Measurements from ENCODE around the gene OR4C6.

OR4C6 gene

DNA sequence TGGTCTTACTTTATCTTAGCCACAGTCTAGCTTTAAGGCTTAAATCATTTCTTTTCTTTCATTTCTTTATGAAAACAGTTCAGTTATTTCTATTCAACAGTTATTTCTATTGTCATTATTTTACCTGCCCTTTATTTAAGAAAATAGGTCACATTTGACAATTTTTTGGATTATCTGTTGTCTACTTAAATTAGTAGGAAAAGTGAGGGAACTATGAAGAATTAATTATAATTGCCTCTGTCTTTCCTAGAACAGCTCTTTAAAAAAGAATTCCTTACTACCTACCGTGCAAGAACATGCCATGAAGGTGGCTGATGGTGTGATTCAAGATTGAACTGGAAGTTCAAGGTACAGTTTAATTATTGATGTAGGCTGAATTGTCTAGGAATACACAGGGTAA is at the start of gene OR4C6:
OR4C6 (plus strand) TSS at position 301 of the 400 bp plus-strand sequence. CDS start 2,966 bp downstream, outside the sequence.
- DNase-seq = no peak

DNA sequence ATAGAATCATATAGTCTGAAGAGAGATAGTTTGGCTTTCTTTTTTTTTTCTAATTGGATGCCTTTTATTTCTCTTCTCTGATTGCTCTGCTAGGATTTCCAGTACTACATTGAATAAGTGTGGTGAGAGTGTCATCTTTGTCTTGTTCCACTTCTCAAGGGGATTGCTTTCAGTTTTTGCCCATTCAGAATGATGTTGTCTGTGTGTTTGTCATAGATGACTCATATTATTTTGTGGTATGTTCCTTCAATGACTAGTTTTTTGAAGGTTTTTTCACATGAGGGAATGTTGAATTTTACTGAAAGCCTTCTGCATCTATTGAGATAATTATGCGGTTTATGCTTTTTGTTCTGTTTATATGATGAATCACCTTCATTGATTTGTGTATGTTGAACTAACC is 37.5 kb upstream of the OR4C6 start:
- no peak for DNase-seq

DNA sequence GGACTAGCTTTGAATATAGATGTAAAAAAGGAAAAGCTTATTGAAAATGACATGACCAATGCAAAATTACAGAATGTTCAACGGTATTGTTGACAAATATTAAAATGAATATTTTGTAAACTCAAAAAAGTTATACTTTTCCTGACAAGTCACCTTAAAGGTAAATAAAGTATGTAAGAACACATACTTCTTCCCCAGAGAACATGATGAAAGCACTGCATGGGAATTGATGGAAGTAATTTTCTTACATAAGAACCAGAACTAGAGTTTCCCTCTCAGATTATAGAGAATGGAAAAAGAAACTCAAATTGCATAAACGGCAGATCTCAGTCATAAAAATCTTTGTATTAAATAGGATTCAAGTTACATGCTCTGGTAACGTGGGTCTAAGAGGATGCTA is 27.2 kb upstream of the OR4C6 start, which contains the start of gene OR4P4:
OR4P4 (plus strand) TSS at position 301 of the 400 bp plus-strand sequence.
- no peak for DNase-seq

DNA sequence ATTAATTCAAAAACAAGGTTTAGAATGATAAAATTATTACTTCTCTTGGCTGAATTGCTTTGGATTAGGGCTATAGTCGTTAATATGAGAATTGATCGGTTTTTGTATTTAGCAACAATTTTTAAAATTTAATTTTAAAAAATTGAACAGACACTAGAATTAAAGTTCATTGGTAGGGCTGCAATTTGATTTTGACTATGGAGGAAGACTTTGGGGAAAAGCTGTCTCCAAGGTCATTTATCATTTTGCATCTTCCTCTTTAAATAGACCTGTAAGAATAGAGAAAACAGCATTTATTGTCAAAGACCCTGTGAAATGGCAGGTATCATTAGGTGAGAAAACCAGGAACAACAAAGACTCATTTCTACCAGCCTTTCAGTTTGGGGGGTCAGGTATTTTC is 14.0 kb upstream of the OR4C6 start, which contains the start of gene OR4S2:
OR4S2 (plus strand) TSS at position 301 of the 400 bp plus-strand sequence. CDS start 2,577 bp downstream, outside the sequence.
- DNase-seq = no peak

DNA sequence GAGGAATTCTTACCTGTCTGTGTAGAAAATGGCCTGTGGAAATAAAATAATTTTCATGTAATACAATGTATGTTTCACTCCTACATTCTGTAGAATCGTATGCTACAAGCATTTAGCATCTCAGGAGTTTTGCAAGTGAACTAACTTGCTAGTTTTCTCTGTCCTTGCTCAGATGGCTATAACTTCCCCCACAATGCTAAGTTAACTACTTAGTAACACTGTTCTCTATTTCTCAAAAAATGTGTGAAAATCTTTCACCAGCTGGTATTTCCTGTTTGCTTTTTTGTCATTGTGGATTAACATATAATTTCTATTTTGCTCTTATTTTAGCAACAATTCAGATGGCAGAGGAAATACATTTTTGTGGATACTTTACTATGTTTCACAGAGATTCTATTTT is 9.4 kb upstream of the OR4C6 start:
- DNase-seq = no peak

DNA sequence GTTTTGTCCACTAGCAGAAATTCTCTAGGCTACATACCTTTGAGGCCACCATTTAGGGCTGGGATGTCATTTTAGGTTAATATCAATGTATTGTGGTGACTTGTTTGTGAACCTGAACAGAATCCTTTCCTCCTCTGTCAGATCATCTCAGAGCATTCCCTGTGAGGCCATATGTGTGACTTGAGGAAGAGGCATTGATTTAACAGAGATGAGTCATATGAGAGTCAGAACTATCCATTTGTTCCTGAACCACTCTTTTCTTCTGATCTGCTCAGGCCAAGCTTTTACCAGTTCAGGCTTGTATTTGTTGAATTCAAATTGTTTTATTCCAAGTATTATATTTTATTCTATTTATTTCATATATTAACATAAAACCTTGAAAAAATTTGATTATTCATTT is 6.9 kb upstream of the OR4C6 start:
- DNase-seq = no peak

DNA sequence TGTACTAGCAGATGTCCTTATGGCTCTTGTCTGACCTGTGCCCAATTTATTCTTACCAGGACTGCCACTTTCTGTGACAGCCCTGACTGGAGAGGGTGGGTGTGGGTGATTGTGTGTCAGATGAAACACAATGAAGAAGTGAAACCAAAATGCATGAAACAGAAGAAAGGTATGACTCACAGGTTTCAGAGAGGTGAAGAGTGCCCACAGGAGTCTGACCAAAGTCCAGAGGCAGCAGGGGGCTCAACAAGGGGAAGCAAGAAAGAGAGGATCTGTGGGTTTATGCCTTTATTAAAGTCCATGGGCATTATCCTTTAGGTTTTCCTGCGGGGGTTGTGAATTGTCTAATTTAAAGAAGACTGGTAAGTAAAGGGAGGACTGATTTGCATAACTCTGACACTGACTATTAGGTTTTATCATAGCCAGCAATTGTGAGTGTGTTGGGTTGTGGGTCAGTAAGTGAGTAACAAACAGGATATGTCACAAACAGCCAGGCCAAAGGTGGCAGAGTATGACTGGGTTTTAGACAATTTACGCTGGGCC is 3.9 kb upstream of the OR4C6 start:
- no peak for DNase-seq

DNA sequence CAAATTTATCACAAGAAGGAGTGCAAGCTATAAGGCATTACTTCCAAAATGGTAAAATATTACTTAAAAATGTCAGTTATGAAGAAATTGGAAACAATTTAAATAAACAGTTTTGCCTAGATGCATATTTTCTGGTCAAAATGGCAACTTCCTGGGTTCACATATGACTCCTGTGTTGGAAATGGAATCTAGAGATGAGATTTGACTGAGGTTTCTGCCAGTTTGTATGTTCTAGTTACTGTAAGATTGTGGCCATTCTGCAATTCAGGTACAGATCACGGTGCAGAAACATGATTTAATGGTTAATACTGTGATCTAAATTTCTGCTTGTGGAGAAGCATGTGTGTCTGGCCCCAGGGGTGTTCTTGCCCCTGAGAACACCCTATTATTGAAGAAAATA is 3.4 kb upstream of the OR4C6 start:
- no peak for DNase-seq

DNA sequence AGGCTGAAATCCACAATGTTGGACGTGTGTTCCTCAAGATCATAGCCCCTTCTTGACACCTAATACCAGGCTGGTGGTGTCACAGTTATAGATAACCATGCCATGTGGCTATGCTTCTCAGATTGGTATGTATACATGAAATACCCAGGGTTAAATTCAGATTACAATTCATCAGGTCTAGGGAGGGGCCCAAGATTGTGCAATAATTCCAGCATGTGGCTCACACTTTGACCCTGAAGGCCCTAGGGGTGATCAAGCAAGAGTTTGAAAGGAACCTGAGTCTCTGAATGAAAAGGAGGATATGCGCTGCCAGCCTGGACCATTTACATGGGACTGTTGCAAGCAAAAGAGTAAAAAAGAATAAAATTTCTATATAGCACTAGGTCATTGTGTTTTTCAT is 7.4 kb downstream of the OR4C6 start:
- DNase-seq = no peak

DNA sequence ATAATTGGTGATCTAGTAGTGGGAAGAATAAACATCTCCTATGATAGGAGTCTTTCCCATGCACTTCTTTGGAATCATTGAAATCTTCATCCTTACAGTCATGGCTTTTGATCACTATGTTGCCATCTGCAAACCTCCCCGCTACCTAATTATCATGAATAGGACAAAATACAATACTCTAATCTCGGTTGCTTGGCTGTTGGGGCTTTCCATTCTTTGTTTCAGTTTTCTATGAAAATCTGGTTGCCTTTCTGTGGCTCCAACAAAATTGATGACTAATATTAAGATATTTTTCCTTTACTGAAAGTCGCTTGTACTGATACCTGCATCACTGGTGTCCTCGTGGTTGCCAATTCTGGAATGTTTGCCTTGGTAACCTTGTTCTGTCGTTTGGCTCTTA is 11.9 kb downstream of the OR4C6 start:
- no peak for DNase-seq

DNA sequence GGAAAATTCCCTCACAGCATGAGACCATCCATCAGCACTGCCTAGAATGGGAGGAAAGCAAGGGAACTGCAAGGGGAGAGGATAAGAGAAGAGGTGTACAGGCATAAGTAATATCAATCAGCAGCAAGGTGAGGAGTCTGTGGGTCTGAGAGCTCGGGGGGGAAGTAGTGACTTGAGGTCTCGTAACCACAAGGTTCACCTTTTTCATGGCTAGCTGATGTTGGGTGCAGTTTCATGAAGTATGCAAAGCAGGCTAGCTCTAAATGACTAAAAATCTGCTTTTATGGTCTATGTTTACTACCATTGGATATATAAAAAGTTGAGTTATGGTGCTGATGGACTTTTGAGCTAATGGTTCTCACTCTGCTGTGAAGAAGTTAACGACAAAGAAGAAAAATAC is 35.8 kb downstream of the OR4C6 start:
- DNase-seq = no peak

DNA sequence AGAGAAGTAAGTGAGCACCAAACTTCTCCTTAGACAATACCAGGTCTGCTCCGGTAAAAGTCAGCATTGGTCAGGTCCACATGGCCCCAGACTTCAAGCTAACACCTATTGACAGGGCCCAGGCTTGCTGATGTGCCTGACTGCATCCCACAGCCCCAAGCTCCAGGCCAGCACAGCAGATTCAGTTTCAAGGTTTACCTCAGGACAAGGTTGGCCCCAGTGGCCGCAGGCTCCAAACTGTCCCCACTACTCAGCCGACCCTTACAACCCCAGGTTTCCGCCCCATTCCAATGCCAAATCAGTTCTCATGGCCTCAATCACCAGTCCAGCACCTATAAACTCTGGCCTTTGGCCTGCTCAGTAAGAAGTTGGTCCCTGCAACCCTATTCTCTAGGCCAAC is 39.4 kb downstream of the OR4C6 start:
- DNase-seq = no peak

DNA sequence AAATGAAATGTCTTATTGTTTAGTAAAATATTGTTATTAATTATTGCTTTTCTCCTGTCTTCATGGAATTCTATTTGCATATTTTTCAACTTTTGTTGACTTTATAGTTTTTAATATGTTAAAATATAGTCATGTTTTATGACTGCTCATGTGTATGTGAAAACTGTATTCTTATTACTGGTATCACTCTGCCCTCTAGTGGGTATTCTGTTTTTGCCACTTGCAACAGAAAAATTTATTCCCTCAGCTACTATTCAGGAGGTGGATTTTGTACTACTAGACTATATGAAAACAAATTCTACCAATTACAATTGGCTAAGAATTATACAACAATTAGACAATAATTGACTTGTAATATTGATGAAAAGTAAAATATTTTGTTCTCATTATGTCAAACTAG is 45.0 kb downstream of the OR4C6 start:
- DNase-seq = no peak

DNA sequence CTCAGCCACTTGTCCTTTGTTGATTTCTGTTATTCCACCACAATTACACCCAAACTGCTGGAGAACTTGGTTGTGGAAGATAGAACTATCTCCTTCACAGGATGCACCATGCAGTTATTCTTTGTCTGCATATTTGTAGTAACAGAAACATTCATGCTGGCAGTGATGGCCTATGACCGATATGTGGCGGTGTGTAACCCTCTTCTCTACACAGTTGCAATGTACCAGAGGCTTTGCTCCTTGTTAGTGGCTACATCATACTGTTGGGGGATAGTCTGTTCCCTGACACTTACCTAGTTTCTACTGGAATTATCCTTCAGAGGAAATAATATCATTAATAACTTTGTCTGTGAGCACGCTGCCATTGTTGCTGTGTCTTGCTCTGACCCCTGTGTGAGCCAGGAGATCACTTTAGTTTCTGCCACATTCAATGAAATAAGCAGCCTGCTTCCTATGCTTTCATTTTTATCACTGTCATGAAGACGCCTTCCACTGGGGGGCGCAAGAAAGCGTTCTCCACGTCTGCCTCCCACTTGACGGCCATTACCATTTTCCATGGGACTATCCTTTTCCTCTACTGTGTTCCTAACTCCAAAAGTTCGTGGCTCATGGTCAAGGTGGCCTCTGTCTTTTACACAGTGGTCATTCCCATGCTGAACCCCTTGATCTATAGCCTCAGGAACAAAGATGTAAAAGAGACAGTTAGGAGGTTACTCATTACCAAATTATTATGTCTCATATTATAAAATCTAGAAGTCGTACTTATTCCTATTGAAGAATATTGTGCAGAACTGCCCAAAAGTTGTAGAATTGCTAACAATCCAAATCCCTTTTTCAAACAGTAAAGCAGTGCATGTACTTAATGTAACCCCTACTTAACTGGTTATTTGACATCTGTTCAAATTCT is 53.2 kb downstream of the OR4C6 start:
- no peak for DNase-seq
